Stomach (tissue), 9 donors: ENCODE measurements around the gene IRAK3. TPM values are rescaled to one million over a fixed set of nuclear protein-coding genes. Genes with fewer than 3 reads are reported as not detected.

Source experiments
- DNase-seq, 2 donors: peaks; one replicate each; pipeline versions ENCODE4 v3.0.0 to v3.0.0-alpha.2; 2013 to 2019
- H3K27ac ChIP-seq, 5 donors: fragments of 200-600 bp in 4 of 5; sonication (generic) in 4 of 5; one replicate each; pipeline ENCODE4 v1.5.1; 2013 to 2019; ENCODE audit warnings: mild to moderate bottlenecking in 1 of 5, moderate library complexity in 1 of 5
- H3K27me3 ChIP-seq, 3 donors: fragments of 200-600 bp; sonication (generic); one replicate each; pipeline ENCODE4 v1.5.1; 2017 to 2019; ENCODE audit warnings: mixed run types in 1 of 3
- H3K36me3 ChIP-seq, 4 donors: fragments of 200-600 bp; sonication (generic); 1 replicate in 3 of 4; 2 replicates in 1 of 4; pipeline ENCODE4 v1.5.1; 2016 to 2019
- H3K4me1 ChIP-seq, 4 donors: fragments of 200-600 bp; sonication (generic); one replicate each; pipeline ENCODE4 v1.5.1; 2016 to 2019
- H3K4me3 ChIP-seq, 4 donors: fragments of 200-600 bp; sonication (generic) in 3 of 4; one replicate each; pipeline ENCODE4 v1.5.1; 2016 to 2019; ENCODE audit warnings: mild to moderate bottlenecking in 1 of 4
- H3K9me3 ChIP-seq, 4 donors: fragments of 200-600 bp; sonication (generic); one replicate each; pipeline ENCODE4 v1.5.1; 2016 to 2019
- CTCF ChIP-seq, 7 experiments: fragments of 450-650 bp in 4 of 7; fragments of 200-600 bp in 3 of 7; sonication (generic) in 3 of 7; IDR thresholded peaks; one replicate each; pipeline ENCODE4 v1.5.1; 2016 to 2019; ENCODE audit warnings: antibody characterized with exemption in 7 of 7, control low read depth in 2 of 7, mild to moderate bottlenecking in 1 of 7
- EP300 ChIP-seq: sonication (generic); formaldehyde crosslinking; IDR thresholded peaks from one replicate; pipeline ENCODE4 v1.6.1; 2017; ENCODE audit warnings: antibody characterized with exemption
- POLR2A ChIP-seq, 4 donors: fragments of 450-650 bp; IDR thresholded peaks; one replicate each; pipeline ENCODE4 v1.6.1; 2016; ENCODE audit warnings: antibody characterized with exemption in 4 of 4, control low read depth in 2 of 4, mild to moderate bottlenecking in 1 of 4, moderate library complexity in 1 of 4
- POLR2AphosphoS5 ChIP-seq, 3 donors: sonication (generic); formaldehyde crosslinking; IDR thresholded peaks; one replicate each; pipeline ENCODE4 v1.6.1; 2016; ENCODE audit warnings: antibody characterized with exemption in 3 of 3
- WGBS, 5 donors: extraction: QIAGEN DNeasy Blood & Tissue Kit in 3 of 5; methylation state at CpG; one replicate each; pipeline versions ENCODE4 v1.1.5 to v1.1.7; 2013 to 2018; 5-methylcytosine and 5-hydroxymethylcytosine counted together
- intact Hi-C: fragments of 100-400 bp; cut with DNase I; formaldehyde crosslinking; loops from one replicate; pipeline ENCODE4 v1.15.1; 2023; ENCODE audit warnings: low total_unique reads
- polyA plus RNA-seq, 3 donors: library from polyadenylated mRNA; stranded (reverse); fragments of 200-250 nt; gene quantifications; one replicate each; pipeline ENCODE4 v1.2.3, GENCODE V29; 2013
- total RNA-seq, 5 donors: library from RNA; depleted of rRNA; stranded (reverse); fragments of >200 nt; gene quantifications; one replicate each; pipeline versions ENCODE4 v1.1.0 to v1.2.3, GENCODE V29; 2014 to 2016
- donor health status: healthy with polysubstance abuse.
- donor health status: Bipolar disorder and iron deficiency.
- donor health status: healthy.

The IRAK3 gene
- total and polyA plus RNA-seq, 8 donors = 1.4 to 38.2 (median 4.5) TPM

DNA sequence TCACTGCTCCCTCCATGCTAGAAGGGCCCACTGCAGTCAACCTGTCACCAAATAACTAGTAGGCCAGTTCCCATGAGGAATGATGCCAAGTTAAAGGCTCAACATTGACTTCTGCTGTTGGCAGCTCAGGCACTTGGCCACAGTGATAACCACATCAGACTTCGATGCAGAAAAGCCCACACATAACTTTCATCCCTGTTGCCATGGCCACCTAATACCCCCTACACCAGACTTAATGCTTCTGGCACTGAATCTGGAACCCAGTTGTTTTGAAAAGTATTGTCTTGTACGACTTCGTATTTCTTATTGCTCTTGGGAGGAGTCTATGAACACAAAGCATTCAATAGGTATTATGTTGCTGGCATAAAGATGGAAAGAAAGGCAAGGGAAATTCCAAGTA, 69.0 kb downstream of the IRAK3 start:
- no peaks in the 10 kb centered on the region for H3K27me3 ChIP-seq
- intact Hi-C loops = no loop called here
- H3K4me1 ChIP-seq = no peaks in the 10 kb centered on the region
- H3K4me3 ChIP-seq = no peak overlapping the region
- TF ChIP-seq CTCF (IDR thresholded peaks at IDR 0.05) (no peak), POLR2AphosphoS5 (IDR thresholded peaks at IDR 0.05) (no peak), POLR2A (IDR thresholded peaks at IDR 0.05) (no peak), EP300 (no peak)
- 56 to 80% (median 65%) methylated on average over 3 of the region's 3 CpGs for WGBS, 5 donors
- no peaks in the 10 kb centered on the region for H3K9me3 ChIP-seq
- H3K36me3 ChIP-seq = no peaks in the 10 kb centered on the region
- DNase-seq = no peak
- H3K27ac ChIP-seq = no peak overlapping the region

DNA sequence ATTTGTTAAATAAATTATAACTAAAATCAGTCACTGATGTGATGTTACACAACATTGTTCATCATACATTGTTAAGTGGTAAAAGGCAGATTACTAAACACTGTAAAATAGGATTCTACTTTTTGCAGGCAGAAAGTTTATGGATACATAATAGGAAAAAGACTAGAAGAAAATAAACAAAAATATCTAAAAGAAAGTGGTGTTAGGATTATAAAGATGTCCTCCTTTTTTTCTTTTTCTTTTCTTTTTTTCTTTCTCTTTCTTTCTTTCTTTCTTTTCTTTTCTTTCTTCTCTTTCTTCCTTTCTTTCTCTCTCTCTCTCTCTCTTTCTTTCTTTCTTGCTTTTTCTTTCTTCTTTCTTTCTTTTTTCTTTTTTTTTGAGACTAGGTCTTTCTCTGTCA, 73.7 kb downstream of the IRAK3 start:
- Histone ChIP-seq H3K27me3 (peaks cover 0 to 4% (median 0%) of the 10 kb centered on the region in 3 donors), H3K36me3 (no peaks in the 10 kb centered on the region), H3K9me3 (no peaks in the 10 kb centered on the region), H3K4me1 (no peaks in the 10 kb centered on the region), H3K4me3 (no peak overlapping the region), H3K27ac (no peak overlapping the region)
- intact Hi-C loops = loop anchor here (10.0 kb wide), 1 partner anchor 152 kb away; no protein-coding TSS in a partner anchor
- no peak for DNase-seq
- TF ChIP-seq POLR2AphosphoS5 (IDR thresholded peaks at IDR 0.05) (no peak), EP300 (no peak)

GRCh38 chr12:66268562-66268961, 79.5 kb downstream of the IRAK3 start:
- Histone ChIP-seq H3K27me3 (peaks cover 0 to 4% (median 0%) of the 10 kb centered on the region in 3 donors), H3K9me3 (no peaks in the 10 kb centered on the region), H3K27ac (peak overlapping the region in 2 of 5 donors; percentile 6 to 42), H3K36me3 (no peaks in the 10 kb centered on the region), H3K4me1 (peaks cover 0 to 8% (median 0%) of the 10 kb centered on the region in 4 donors), H3K4me3 (no peak overlapping the region)
- 59 to 74% (median 67%) methylated on average over 3 of the region's 3 CpGs for WGBS, 5 donors
- intact Hi-C loops = loop anchor here (10.0 kb wide), 1 partner anchor 146 kb away; no protein-coding TSS in a partner anchor
- no peak for TF ChIP-seq CTCF (IDR thresholded peaks at IDR 0.05)
- no peak for TF ChIP-seq POLR2AphosphoS5 (IDR thresholded peaks at IDR 0.05)
- no peak for TF ChIP-seq POLR2A (IDR thresholded peaks at IDR 0.05)
- no peak for TF ChIP-seq EP300
- DNase-seq = peak in 1 of 2 donors; percentile 8

DNA sequence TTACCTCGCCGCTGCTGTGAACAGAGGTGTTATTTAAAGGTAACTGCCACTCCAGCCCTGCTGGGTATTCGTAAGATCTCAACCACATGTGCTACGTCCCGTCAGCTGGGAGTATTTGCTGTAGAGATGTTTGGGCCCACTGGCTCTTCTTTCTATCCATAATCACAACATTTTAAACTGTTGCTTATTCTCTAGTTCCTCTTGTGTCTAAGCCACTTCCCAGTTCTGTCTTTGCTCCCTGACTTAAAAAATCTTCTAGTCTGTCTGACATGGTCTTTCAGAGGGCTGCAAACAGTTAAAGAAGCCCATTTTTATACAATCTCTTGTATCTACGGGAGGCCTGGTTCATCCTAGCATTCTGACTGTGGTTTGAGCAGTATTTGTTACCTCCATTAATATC, 80.1 kb downstream of the IRAK3 start:
- intact Hi-C loops = loop anchor here (10.0 kb wide), 1 partner anchor 146 kb away; no protein-coding TSS in a partner anchor
- no peaks in the 10 kb centered on the region for H3K9me3 ChIP-seq
- no peak overlapping the region for H3K4me3 ChIP-seq
- WGBS, 5 donors = 78 to 85% (median 85%) methylated on average over 6 of the region's 6 CpGs
- TF ChIP-seq EP300 (no peak), POLR2A (IDR thresholded peaks at IDR 0.05) (no peak), CTCF (IDR thresholded peaks at IDR 0.05) (no peak), POLR2AphosphoS5 (IDR thresholded peaks at IDR 0.05) (no peak)
- peaks cover 0 to 8% (median 0%) of the 10 kb centered on the region in 4 donors for H3K4me1 ChIP-seq
- no peaks in the 10 kb centered on the region for H3K36me3 ChIP-seq
- peak overlapping the region in 2 of 5 donors; percentile 6 to 42 for H3K27ac ChIP-seq
- peaks cover 0 to 4% (median 0%) of the 10 kb centered on the region in 3 donors for H3K27me3 ChIP-seq
- DNase-seq = no peak

- intact Hi-C loops = loop anchor here (10.0 kb wide), 1 partner anchor 145 kb away; no protein-coding TSS in a partner anchor
- peak in 1 of 2 donors; percentile 55 for DNase-seq
- no peaks in the 10 kb centered on the region for H3K36me3 ChIP-seq
- peaks cover 0 to 4% (median 0%) of the 10 kb centered on the region in 3 donors for H3K27me3 ChIP-seq
- WGBS, 5 donors = 51 to 61% (median 58%) methylated on average over 5 of the region's 5 CpGs
- H3K9me3 ChIP-seq = no peaks in the 10 kb centered on the region
- no peak overlapping the region for H3K27ac ChIP-seq
- no peak for TF ChIP-seq POLR2AphosphoS5 (IDR thresholded peaks at IDR 0.05)
- TF ChIP-seq CTCF (IDR thresholded peaks at IDR 0.05) = peak in 5 of 7 experiments; percentile 19 to 61 (median 38)
- H3K4me1 ChIP-seq = peaks cover 0 to 8% (median 0%) of the 10 kb centered on the region in 4 donors
- H3K4me3 ChIP-seq = no peak overlapping the region
Observed at GRCh38 chr12:66269757-66270383, 80.9 kb downstream of the IRAK3 start.
